NCI-H226 (cell line): ENCODE data around the gene TOGARAM1.

Source experiments
- DNase-seq: peaks from one replicate; pipeline ENCODE4 v3.0.0-alpha.2; 2015

Gene TOGARAM1, protein sequence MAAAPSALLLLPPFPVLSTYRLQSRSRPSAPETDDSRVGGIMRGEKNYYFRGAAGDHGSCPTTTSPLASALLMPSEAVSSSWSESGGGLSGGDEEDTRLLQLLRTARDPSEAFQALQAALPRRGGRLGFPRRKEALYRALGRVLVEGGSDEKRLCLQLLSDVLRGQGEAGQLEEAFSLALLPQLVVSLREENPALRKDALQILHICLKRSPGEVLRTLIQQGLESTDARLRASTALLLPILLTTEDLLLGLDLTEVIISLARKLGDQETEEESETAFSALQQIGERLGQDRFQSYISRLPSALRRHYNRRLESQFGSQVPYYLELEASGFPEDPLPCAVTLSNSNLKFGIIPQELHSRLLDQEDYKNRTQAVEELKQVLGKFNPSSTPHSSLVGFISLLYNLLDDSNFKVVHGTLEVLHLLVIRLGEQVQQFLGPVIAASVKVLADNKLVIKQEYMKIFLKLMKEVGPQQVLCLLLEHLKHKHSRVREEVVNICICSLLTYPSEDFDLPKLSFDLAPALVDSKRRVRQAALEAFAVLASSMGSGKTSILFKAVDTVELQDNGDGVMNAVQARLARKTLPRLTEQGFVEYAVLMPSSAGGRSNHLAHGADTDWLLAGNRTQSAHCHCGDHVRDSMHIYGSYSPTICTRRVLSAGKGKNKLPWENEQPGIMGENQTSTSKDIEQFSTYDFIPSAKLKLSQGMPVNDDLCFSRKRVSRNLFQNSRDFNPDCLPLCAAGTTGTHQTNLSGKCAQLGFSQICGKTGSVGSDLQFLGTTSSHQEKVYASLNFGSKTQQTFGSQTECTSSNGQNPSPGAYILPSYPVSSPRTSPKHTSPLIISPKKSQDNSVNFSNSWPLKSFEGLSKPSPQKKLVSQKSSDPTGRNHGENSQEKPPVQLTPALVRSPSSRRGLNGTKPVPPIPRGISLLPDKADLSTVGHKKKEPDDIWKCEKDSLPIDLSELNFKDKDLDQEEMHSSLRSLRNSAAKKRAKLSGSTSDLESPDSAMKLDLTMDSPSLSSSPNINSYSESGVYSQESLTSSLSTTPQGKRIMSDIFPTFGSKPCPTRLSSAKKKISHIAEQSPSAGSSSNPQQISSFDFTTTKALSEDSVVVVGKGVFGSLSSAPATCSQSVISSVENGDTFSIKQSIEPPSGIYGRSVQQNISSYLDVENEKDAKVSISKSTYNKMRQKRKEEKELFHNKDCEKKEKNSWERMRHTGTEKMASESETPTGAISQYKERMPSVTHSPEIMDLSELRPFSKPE (N-terminal part only)

GRCh38 chr14:44961554-44962333, at the start of gene TOGARAM1, which contains the start of gene KLHL28:
Gene TOGARAM1, plus strand, starts transcription at chr14:44962190. Its CDS starts 232 bp downstream, at chr14:44962422.
Gene KLHL28, minus strand, starts transcription at chr14:44961947. Its CDS starts 16,019 bp downstream, at chr14:44945928.
- DNase-seq = peak; percentile 99

GRCh38 chr14:44914849-44915248, 47.1 kb upstream of the TOGARAM1 start:
- no peak for DNase-seq

DNA sequence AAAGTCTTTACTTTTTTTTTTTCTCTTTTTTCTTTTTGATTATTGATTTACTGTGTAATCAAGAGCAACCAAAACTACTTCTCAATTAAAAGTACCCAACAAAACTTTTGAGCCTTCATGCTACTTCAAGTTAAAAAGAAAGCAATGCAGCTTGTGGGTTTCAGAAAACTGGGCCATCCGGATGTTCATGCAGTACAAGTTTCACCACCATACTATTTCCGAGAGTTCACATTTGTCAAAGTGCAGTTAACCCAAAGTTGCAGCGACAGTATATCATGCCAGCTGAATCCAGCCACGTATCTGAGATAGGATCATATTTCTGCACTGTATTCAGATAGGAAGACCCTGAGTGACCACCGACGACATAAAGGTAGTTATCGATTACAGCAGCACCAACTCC, 33.2 kb upstream of the TOGARAM1 start:
- no peak for DNase-seq

DNA sequence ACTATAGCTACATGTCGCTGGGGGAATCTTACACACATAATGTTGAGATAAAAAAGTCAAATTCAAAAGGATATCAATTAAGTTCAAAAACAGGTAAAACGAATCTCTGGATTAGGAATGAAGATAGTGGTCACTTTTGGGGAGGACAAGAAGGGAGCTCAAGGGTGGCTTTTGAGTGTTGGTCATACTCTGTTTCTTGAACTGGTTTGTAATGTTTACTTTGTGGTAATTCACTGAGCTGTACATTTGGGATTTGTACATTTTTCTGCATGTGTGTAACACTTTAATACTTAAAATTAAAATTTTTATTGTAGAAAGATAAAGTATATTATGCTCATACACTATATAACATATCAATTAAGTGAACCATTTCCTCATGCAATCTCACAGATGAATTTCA, 26.8 kb upstream of the TOGARAM1 start:
- DNase-seq = no peak

DNA sequence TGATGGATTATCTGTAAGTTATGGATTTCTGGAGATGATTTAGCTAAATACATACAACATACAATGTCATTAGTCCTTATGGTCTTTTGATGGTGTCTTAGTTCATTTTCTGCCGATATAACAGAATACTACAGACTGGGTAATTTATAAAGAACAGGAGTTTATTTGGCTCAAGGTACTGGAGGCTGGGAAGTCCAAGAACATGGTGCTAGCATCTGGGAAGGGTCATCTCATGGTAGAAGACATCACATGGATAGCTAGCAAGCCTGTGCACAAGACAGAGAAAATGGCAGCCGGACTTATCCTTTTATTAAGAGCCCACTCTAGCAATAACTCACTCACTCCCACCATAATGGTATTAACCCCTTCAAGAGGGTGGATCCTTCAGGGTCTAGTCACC, 24.4 kb upstream of the TOGARAM1 start:
- no peak for DNase-seq

GRCh38 chr14:44940211-44940610, 21.8 kb upstream of the TOGARAM1 start:
- DNase-seq = no peak

DNA sequence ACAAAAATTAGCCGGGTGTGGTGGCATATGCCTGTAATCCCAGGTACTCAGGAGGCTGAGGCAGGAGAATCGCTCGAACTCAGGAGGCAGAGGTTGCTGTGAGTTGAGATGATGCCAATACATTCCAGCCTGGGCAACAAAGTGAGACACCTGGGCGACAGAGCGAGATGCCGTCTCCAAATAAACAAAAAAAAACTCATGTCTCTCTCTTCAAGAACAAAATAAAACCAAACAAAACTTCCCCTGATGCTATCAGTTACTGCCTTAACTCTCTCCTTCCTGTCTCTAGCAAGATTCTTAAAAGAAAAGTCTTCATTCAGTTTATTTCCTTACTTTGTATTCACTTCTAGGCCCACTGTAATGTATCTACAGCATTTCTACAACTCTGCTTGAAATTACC, 21.0 kb upstream of the TOGARAM1 start:
- DNase-seq = no peak

- DNase-seq = no peak
Measured at GRCh38 chr14:44941591-44941990, 20.4 kb upstream of the TOGARAM1 start.

DNA sequence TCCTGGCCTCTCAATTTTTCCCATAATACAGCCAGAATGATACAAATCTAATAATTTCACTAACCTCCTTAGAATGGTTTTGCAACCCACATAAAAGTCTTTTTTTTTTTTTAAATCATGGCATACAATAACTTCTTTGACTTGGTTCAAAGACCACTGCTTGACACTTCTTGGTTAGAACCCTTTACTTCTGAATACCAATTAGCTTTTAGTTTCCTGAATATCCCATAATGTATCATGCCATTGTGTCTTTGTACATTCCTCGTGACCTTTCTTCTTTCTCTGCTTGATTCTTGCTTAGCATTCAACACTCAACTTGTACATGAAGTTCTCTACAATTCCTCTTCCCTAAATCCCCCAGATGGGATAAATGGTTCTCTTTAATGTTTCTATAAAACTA, 19.6 kb upstream of the TOGARAM1 start:
- DNase-seq = no peak

GRCh38 chr14:44944107-44944506, 17.9 kb upstream of the TOGARAM1 start:
- no peak for DNase-seq

GRCh38 chr14:44945264-44945663, 16.7 kb upstream of the TOGARAM1 start:
- no peak for DNase-seq

GRCh38 chr14:44951051-44951450, 10.9 kb upstream of the TOGARAM1 start:
- no peak for DNase-seq

DNA sequence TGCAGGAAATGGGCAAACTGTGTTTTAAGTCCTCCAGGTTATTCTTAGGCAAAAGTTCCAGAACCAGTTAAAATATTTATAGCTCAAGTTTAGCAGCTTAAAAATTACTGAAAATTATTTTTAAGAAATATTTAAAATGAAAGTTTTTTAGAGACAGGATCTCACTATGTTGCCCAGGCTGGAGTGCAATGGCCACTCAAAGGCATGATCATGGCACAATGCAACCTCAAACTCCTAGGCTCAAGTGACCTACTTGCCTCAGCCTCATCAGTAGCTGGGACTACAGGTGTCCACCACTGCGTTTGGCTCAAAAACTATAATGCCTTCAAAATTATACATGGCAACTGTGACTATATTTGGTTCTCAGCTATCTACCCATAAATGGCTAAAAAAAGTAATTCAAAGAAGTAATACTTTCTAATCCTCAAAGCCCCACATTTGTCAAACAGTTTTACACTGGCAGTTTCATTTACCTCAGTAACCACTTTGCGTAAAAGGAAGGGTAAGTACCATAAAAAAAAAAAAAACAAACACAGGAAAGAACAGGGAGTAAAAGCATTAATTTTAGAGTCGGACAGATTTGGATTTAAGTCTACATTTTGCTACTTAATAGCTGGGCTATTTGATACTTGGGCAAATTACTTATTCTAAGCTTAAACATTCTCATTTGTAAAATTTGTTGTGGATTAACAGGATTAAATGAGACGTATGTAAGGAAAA, 9.4 kb upstream of the TOGARAM1 start:
- no peak for DNase-seq

- DNase-seq = no peak
Measured at GRCh38 chr14:44954750-44955149, 7.2 kb upstream of the TOGARAM1 start.

- DNase-seq = no peak
Measured at GRCh38 chr14:44955528-44955927, 6.5 kb upstream of the TOGARAM1 start.

- no peak for DNase-seq
Measured at GRCh38 chr14:44956866-44957265, 5.1 kb upstream of the TOGARAM1 start.

DNA sequence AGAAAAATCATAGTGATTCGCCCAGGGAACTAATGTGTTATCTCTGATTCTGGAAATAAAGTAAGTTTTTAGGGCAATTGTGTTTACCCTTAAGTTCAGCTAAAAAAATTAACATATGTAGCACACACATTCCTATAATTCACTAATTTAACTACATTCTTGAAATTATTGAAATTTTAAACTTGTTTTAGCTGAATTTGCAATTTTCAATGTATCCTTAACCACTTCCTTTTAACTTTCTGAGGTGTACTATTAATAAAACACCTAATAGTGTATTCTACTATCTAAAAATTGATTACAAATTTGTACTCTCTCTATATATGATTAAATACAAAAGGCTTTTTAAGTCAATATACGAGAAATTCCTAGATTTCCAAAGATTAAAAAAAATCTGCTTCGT, 2.5 kb upstream of the TOGARAM1 start:
- no peak for DNase-seq

DNA sequence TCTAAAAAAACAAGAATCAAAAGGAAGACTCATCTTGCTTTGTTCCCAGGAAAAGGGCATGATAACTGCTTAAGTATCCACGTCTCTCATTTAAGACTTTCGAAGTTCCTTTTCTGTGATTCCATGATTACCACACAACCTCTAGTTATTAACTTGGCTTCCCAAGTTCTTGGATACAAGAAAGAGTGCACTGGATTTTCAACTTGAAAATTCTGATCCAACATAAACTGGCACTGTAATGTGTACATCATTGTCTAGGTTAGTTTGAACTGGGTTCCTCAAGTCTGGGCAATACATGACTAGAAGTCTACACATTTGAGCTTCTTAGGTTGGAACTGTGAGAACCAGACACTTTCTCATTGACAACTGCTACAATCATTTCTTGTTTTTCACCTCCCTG, 1.8 kb upstream of the TOGARAM1 start:
- no peak for DNase-seq

GRCh38 chr14:44960646-44961045, 1.3 kb upstream of the TOGARAM1 start:
- no peak for DNase-seq

- DNase-seq = peak; percentile 43
Measured at GRCh38 chr14:44961151-44961553, 838 bp upstream of the TOGARAM1 start.

DNA sequence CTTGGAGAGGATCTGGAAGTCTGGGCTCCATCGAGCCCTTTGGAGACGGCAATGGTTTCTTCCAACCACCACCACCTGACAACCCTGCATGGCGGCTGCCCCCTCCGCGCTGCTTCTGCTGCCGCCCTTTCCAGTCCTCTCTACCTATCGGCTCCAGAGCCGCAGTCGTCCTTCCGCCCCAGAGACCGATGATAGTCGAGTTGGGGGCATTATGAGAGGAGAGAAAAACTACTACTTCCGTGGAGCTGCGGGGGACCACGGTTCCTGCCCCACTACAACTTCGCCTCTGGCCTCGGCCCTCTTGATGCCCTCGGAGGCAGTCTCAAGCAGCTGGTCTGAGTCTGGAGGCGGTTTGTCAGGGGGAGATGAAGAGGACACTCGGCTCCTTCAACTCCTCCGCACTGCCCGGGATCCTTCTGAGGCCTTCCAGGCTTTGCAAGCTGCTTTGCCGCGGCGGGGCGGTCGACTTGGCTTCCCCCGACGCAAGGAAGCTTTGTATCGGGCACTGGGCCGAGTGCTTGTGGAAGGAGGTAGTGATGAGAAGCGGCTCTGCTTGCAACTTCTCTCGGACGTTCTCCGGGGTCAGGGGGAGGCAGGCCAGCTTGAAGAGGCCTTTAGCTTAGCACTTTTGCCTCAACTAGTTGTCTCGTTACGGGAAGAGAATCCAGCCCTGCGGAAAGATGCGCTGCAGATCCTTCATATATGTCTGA, 499 bp downstream of the TOGARAM1 start:
- DNase-seq = no peak
